ENCODE results near the gene RBM10. TPM values are rescaled to one million over a fixed set of nuclear protein-coding genes. Genes with fewer than 3 reads are reported as not detected.

Gene RBM10
- total and polyA plus RNA-seq, 9 of the 15 experiments (the other 6 are each of a cell fraction or from before 2014, with no cell fraction given), result 1.1 to 61.7 (median 31.5) TPM

- TF ChIP-seq ZNF583 (CRISPR knock-in tag; IDR thresholded peaks at IDR 0.05) (no peak), STAT6 (CRISPR knock-in tag; IDR thresholded peaks at IDR 0.05) (no peak), ZSCAN32 (CRISPR knock-in tag; IDR thresholded peaks at IDR 0.05) (no peak), PTRF (tag; IDR thresholded peaks at IDR 0.05) (no peak), HMGN3 (IDR thresholded peaks at IDR 0.05; ENCODE audit: borderline replicate concordance, extremely low read depth, insufficient read length, low read depth, low read length) (peak; percentile 46), CCNT2 (IDR thresholded peaks at IDR 0.05; ENCODE audit: borderline replicate concordance, extremely low read depth, insufficient read length, low read depth, low read length) (peak; percentile 25), TSHZ1 (CRISPR knock-in tag; IDR thresholded peaks at IDR 0.05) (no peak), LCOR (CRISPR knock-in tag; IDR thresholded peaks at IDR 0.05) (peak; percentile 54; the same call in 1 of the 2 replicates), EP400 (IDR thresholded peaks at IDR 0.05) (peak; percentile 95), ZBTB12 (CRISPR knock-in tag; IDR thresholded peaks at IDR 0.05) (no peak), ZKSCAN8 (CRISPR knock-in tag; IDR thresholded peaks at IDR 0.05) (no peak), RAD51 (IDR thresholded peaks at IDR 0.05; ENCODE audit: borderline replicate concordance, low read depth) (no peak), PYGO2 (tag; IDR thresholded peaks at IDR 0.05) (no peak), AFF1 (IDR thresholded peaks at IDR 0.05; ENCODE audit: low read depth in 1 of 2, partially characterized antibody in 2 of 2) (peak in 1 of 2 experiments; percentile 85), FUS (optimal IDR thresholded peaks at IDR 0.05; ENCODE audit: low read depth, low read length) (no peak)
These were observed at the start of gene RBM10, which contains the start of gene NDUFB11 (continued) for GRCh38 chrX:47144626-47145394.
